ENCODE measurements around the gene FOXN4. TPM values are rescaled to one million over a fixed set of nuclear protein-coding genes. Genes with fewer than 3 reads are reported as not detected.

The FOXN4 gene
- total and polyA plus RNA-seq, 4 donors: 0.04 to 0.26 (median 0.15) TPM

DNA sequence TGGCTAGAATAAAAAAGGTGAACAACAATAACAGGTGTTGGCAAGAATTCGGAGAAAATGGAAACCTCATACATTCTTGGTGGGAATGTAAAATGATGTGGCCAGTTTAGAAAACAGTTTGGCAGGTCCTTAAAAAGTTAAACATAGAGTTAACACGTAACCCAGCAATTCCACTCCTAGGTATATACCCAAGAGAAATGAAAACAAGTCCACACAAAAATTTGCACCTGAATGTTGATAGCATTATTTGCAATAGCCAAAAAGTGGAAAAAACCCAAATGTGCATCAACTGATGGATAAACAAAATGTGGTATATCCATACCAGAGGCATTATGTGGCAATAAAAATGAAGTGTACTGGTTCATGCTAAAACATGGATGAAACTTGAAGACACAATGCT, 36.3 kb upstream of the FOXN4 start:
- Histone ChIP-seq H3K4me3 (no peak overlapping the region), H3K9me3 (ENCODE audit: control insufficient read depth in 4 of 4, insufficient read depth in 3 of 4, low read length in 3 of 4) (peaks cover 0 to 2% (median 0%) of the 10 kb centered on the region in 4 donors), H3K27me3 (ENCODE audit: control insufficient read depth in 3 of 3, insufficient read depth in 3 of 3, low read length in 2 of 3) (no peaks in the 10 kb centered on the region), H3K36me3 (ENCODE audit: control insufficient read depth in 4 of 4, insufficient read depth in 4 of 4, low read length in 4 of 4) (no peaks in the 10 kb centered on the region), H3K27ac (ENCODE audit: low read depth in 1 of 2, low read length in 1 of 2) (no peak overlapping the region), H3K4me1 (ENCODE audit: control insufficient read depth in 5 of 5, insufficient read depth in 5 of 5, low read length in 5 of 5) (no peaks in the 10 kb centered on the region), H3K9ac (ENCODE audit: insufficient read depth in 1 of 2, low read length in 2 of 2) (no peak overlapping the region)
- DNase-seq (no peak), ATAC-seq (ENCODE audit: insufficient read depth, low FRiP score) (no peak)
- no peak for TF ChIP-seq CTCF (IDR thresholded peaks at IDR 0.05; ENCODE audit: control extremely low read depth, extremely low read depth)
- WGBS, 2 donors: 91% methylated on average over 2 of the region's 2 CpGs

- Histone ChIP-seq H3K27ac (ENCODE audit: low read depth in 1 of 2, low read length in 1 of 2) (no peak overlapping the region), H3K27me3 (ENCODE audit: control insufficient read depth in 3 of 3, insufficient read depth in 3 of 3, low read length in 2 of 3) (no peaks in the 10 kb centered on the region), H3K4me3 (no peak overlapping the region), H3K36me3 (ENCODE audit: control insufficient read depth in 4 of 4, insufficient read depth in 4 of 4, low read length in 4 of 4) (no peaks in the 10 kb centered on the region), H3K9ac (ENCODE audit: insufficient read depth in 1 of 2, low read length in 2 of 2) (no peak overlapping the region), H3K4me1 (ENCODE audit: control insufficient read depth in 5 of 5, insufficient read depth in 5 of 5, low read length in 5 of 5) (no peaks in the 10 kb centered on the region), H3K9me3 (ENCODE audit: control insufficient read depth in 4 of 4, insufficient read depth in 3 of 4, low read length in 3 of 4) (peaks cover 0 to 2% (median 0%) of the 10 kb centered on the region in 4 donors)
- DNase-seq (no peak), ATAC-seq (ENCODE audit: insufficient read depth, low FRiP score) (no peak)
- WGBS, 2 donors: 35 to 57% methylated on average over 2 of the region's 2 CpGs
- TF ChIP-seq CTCF (IDR thresholded peaks at IDR 0.05; ENCODE audit: control extremely low read depth, extremely low read depth): no peak
Measured at GRCh38 chr12:109343677-109344076, 34.6 kb upstream of the FOXN4 start.

DNA sequence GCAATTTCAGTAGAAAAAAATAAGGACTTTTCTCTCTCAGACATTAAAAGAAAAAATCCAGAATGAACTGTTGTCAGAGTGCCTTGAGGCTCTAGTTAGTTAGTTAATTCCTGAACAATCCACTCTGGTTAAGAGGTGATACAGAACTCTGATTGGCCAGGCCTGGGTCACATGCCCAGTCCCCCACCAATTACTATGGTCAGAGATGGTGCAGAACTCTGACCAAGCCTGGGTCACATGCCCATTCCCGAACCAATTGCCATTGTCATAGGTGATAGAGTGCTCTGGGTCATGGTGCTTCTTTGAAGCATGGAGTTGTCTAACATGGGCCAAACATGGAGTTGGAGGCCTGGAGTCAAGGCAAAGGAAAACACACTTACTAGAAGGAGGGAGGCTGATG, 27.5 kb upstream of the FOXN4 start:
- WGBS, 2 donors: 84 to 90% methylated on average over 1 of the region's 1 CpG
- no peaks in the 10 kb centered on the region for H3K36me3 ChIP-seq (ENCODE audit: control insufficient read depth in 4 of 4, insufficient read depth in 4 of 4, low read length in 4 of 4)
- H3K27ac ChIP-seq (ENCODE audit: low read depth in 1 of 2, low read length in 1 of 2): no peak overlapping the region
- TF ChIP-seq CTCF (IDR thresholded peaks at IDR 0.05; ENCODE audit: control extremely low read depth, extremely low read depth): no peak
- H3K4me1 ChIP-seq (ENCODE audit: control insufficient read depth in 5 of 5, insufficient read depth in 5 of 5, low read length in 5 of 5): peaks cover 0 to 11% (median 0%) of the 10 kb centered on the region in 5 donors
- no peak for DNase-seq
- no peak for ATAC-seq (ENCODE audit: insufficient read depth, low FRiP score)
- no peak overlapping the region for H3K4me3 ChIP-seq
- H3K9me3 ChIP-seq (ENCODE audit: control insufficient read depth in 4 of 4, insufficient read depth in 3 of 4, low read length in 3 of 4): no peaks in the 10 kb centered on the region
- no peaks in the 10 kb centered on the region for H3K27me3 ChIP-seq (ENCODE audit: control insufficient read depth in 3 of 3, insufficient read depth in 3 of 3, low read length in 2 of 3)
- no peak overlapping the region for H3K9ac ChIP-seq (ENCODE audit: insufficient read depth in 1 of 2, low read length in 2 of 2)

DNA sequence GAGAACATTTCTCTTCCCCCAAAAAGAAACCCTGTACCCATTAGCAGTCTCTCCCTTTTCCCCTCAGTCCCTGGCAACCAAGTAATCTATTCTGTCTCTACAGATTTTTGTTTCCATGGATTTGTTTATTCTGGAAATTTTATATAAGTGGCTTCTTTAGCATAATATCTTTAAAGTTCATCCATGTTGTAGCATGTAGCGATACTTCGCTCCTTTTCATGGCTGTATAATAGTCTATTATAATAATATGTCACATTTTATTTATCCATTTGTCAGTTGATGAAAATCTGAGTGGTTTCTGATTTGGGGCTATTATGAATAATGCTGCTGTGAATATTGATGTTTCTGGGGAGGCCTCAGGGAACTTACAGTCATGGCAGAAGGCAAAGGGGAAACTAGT, 25.8 kb upstream of the FOXN4 start:
- no peak for ATAC-seq (ENCODE audit: insufficient read depth, low FRiP score)
- Histone ChIP-seq H3K4me3 (no peak overlapping the region), H3K9me3 (ENCODE audit: control insufficient read depth in 4 of 4, insufficient read depth in 3 of 4, low read length in 3 of 4) (no peaks in the 10 kb centered on the region), H3K27me3 (ENCODE audit: control insufficient read depth in 3 of 3, insufficient read depth in 3 of 3, low read length in 2 of 3) (no peaks in the 10 kb centered on the region), H3K9ac (ENCODE audit: insufficient read depth in 1 of 2, low read length in 2 of 2) (no peak overlapping the region), H3K36me3 (ENCODE audit: control insufficient read depth in 4 of 4, insufficient read depth in 4 of 4, low read length in 4 of 4) (no peaks in the 10 kb centered on the region), H3K4me1 (ENCODE audit: control insufficient read depth in 5 of 5, insufficient read depth in 5 of 5, low read length in 5 of 5) (peaks cover 0 to 15% (median 0%) of the 10 kb centered on the region in 5 donors), H3K27ac (ENCODE audit: low read depth in 1 of 2, low read length in 1 of 2) (no peak overlapping the region)
- 98% methylated on average over 2 of the region's 2 CpGs for WGBS, 2 donors
- no peak for DNase-seq
- TF ChIP-seq CTCF (IDR thresholded peaks at IDR 0.05; ENCODE audit: control extremely low read depth, extremely low read depth): no peak

Measured in lung (tissue), 12 donors.